Suprapubic skin (tissue), 4 donors: ENCODE data around the gene KAZN. TPM values are rescaled to one million over a fixed set of nuclear protein-coding genes. Genes with fewer than 3 reads are reported as not detected.

Source experiments
- DNase-seq, 2 donors: peaks; one replicate each; pipeline ENCODE4 v3.0.0-alpha.2; 2019; ENCODE audit warnings: low spot score in 2 of 2
- H3K27ac ChIP-seq: fragments of 200-600 bp; sonication (generic); one replicate; pipeline ENCODE4 v1.5.1; 2019
- H3K27me3 ChIP-seq: fragments of 200-600 bp; sonication (generic); one replicate; pipeline ENCODE4 v1.5.1; 2019
- H3K36me3 ChIP-seq: fragments of 200-600 bp; sonication (generic); one replicate; pipeline ENCODE4 v1.5.1; 2019
- H3K4me1 ChIP-seq: fragments of 200-600 bp; sonication (generic); one replicate; pipeline ENCODE4 v1.5.1; 2019
- H3K4me3 ChIP-seq: fragments of 200-600 bp; sonication (generic); one replicate; pipeline ENCODE4 v1.5.1; 2019; ENCODE audit warnings: mild to moderate bottlenecking
- H3K9me3 ChIP-seq: fragments of 200-600 bp; sonication (generic); one replicate; pipeline ENCODE4 v1.5.1; 2019
- CTCF ChIP-seq, 2 donors: fragments of 200-600 bp in 1 of 2; fragments of 450-650 bp in 1 of 2; sonication (generic) in 1 of 2; IDR thresholded peaks; one replicate each; pipeline ENCODE4 v1.5.1; 2016 to 2019; ENCODE audit warnings: antibody characterized with exemption in 2 of 2, mild to moderate bottlenecking in 1 of 2, moderate library complexity in 1 of 2
- EP300 ChIP-seq: sonication (generic); formaldehyde crosslinking; IDR thresholded peaks from one replicate; pipeline ENCODE4 v1.6.1; 2017; ENCODE audit warnings: antibody characterized with exemption
- POLR2A ChIP-seq, 2 donors: fragments of 450-650 bp; IDR thresholded peaks; one replicate each; pipeline ENCODE4 v1.6.1; 2017; ENCODE audit warnings: antibody characterized with exemption in 2 of 2, mild to moderate bottlenecking in 2 of 2, moderate library complexity in 2 of 2
- POLR2AphosphoS5 ChIP-seq, 3 donors: sonication (generic); formaldehyde crosslinking; IDR thresholded peaks; one replicate each; pipeline ENCODE4 v1.6.1; 2017; ENCODE audit warnings: antibody characterized with exemption in 3 of 3
- WGBS: methylation state at CpG from one replicate; pipeline ENCODE4 v1.1.5; 2018; 5-methylcytosine and 5-hydroxymethylcytosine counted together
- total RNA-seq, 4 donors: library from RNA; depleted of rRNA; stranded (reverse); fragments of >200 nt; gene quantifications; one replicate each; pipeline ENCODE4 v1.1.0, GENCODE V29; 2016

KAZN gene
- total RNA-seq, 4 donors from 2014 or later: 29.2 to 37.5 (median 31.7) TPM

- H3K27me3 ChIP-seq: no peaks in the 10 kb centered on the region
- no peaks in the 10 kb centered on the region for H3K9me3 ChIP-seq
- H3K27ac ChIP-seq: peak overlapping the region; percentile 14
- TF ChIP-seq POLR2A (IDR thresholded peaks at IDR 0.05) (no peak), POLR2AphosphoS5 (IDR thresholded peaks at IDR 0.05) (no peak), CTCF (IDR thresholded peaks at IDR 0.05) (no peak), EP300 (no peak)
- no peaks in the 10 kb centered on the region for H3K36me3 ChIP-seq
- no peak for DNase-seq
- H3K4me1 ChIP-seq: peaks cover 40% of the 10 kb centered on the region
- WGBS: 58% methylated on average over 8 of the region's 9 CpGs
- H3K4me3 ChIP-seq: no peak overlapping the region
Observed at GRCh38 chr1:14755518-14756252, 157.2 kb downstream of the KAZN start.

DNA sequence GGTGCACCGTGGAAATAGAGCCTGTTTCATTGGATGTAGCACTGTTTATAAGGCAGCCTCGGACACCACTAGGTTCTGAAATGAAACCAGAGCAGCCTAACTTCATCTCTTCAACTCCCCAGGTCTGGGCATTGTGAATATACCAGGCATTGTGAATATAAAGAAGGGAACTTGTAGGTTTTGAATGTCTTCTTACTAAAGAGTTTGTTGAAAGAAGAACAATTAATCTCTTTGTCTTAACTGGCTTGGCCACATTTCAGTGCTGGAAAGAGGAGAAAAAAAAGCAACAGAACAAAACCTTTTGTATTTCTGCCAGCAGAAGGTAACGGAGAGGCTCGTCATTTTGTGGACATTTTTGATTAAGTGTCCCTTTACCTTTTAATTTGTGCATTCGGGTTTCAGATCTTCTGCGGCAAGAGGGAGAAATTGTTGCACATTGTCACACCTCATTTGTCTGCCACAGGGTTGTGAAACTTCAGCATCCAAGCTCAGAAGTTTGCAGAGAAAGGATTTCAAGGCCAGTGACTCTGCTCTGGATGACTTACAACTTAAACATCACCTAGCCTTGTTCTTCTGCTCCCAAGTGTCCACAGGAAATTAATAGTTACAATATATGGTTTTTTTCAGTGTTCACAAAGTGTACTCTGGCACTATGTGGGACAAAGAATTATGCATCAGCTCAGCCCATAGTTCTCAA, 158.3 kb downstream of the KAZN start:
- Histone ChIP-seq H3K27ac (no peak overlapping the region), H3K9me3 (no peaks in the 10 kb centered on the region), H3K4me1 (peaks cover 40% of the 10 kb centered on the region), H3K27me3 (no peaks in the 10 kb centered on the region), H3K36me3 (no peaks in the 10 kb centered on the region), H3K4me3 (no peak overlapping the region)
- no peak for TF ChIP-seq POLR2AphosphoS5 (IDR thresholded peaks at IDR 0.05)
- TF ChIP-seq EP300: no peak
- no peak for TF ChIP-seq CTCF (IDR thresholded peaks at IDR 0.05)
- TF ChIP-seq POLR2A (IDR thresholded peaks at IDR 0.05): no peak
- no peak for DNase-seq
- 61% methylated on average over 6 of the region's 6 CpGs for WGBS

- 77% methylated on average over 2 of the region's 2 CpGs for WGBS
- Histone ChIP-seq H3K36me3 (no peaks in the 10 kb centered on the region), H3K27ac (no peak overlapping the region), H3K27me3 (no peaks in the 10 kb centered on the region), H3K9me3 (no peaks in the 10 kb centered on the region), H3K4me1 (peaks cover 40% of the 10 kb centered on the region), H3K4me3 (no peak overlapping the region)
- TF ChIP-seq EP300 (no peak), POLR2A (IDR thresholded peaks at IDR 0.05) (no peak), POLR2AphosphoS5 (IDR thresholded peaks at IDR 0.05) (no peak), CTCF (IDR thresholded peaks at IDR 0.05) (no peak)
- no peak for DNase-seq
Observed at GRCh38 chr1:14757286-14757625, 158.8 kb downstream of the KAZN start.

DNA sequence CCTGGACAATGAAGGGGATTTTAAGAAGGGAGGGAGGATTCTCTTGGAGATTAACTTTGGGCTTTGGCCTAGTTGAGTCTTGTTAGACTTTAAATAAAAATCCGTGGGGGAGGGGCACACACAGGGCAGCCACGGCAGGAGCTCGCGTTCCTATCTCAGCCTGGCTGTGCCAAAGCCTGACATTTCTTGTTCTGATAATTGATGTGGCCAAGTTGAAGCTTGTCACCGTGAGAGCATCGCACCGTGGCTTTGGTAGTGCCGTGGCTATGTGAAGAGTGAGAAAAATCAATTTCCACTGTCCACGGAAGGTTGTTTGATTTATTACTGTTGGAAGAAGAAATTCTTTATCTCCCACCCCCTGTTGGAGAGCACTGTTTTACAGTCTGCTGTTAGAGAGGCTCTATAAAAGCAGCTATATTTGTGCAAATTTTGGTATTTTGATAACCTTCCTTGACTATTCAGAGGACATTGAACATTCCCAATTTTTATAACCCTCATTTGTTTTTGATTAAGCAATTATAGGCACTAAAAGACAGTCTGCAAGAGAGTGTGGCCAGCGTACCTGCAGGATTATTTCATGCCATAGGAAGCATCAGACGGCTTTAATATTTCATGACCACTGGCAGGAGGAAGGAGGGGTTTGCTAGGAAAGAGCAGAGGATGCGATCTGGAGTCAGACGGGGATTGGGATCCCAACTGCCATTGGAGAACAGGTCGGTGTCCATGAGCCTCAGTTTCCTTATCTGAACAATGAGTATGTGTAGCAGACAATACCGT, 160.7 kb downstream of the KAZN start:
- Histone ChIP-seq H3K9me3 (no peaks in the 10 kb centered on the region), H3K36me3 (no peaks in the 10 kb centered on the region), H3K4me1 (peaks cover 40% of the 10 kb centered on the region), H3K27ac (no peak overlapping the region), H3K4me3 (no peak overlapping the region), H3K27me3 (no peaks in the 10 kb centered on the region)
- TF ChIP-seq POLR2A (IDR thresholded peaks at IDR 0.05) (no peak), CTCF (IDR thresholded peaks at IDR 0.05) (no peak), POLR2AphosphoS5 (IDR thresholded peaks at IDR 0.05) (no peak), EP300 (no peak)
- no peak for DNase-seq
- 48% methylated on average over 15 of the region's 15 CpGs for WGBS

GRCh38 chr1:14759843-14760242, 161.4 kb downstream of the KAZN start:
- Histone ChIP-seq H3K4me3 (no peak overlapping the region), H3K9me3 (no peaks in the 10 kb centered on the region), H3K27me3 (no peaks in the 10 kb centered on the region), H3K27ac (no peak overlapping the region), H3K4me1 (peaks cover 46% of the 10 kb centered on the region), H3K36me3 (no peaks in the 10 kb centered on the region)
- WGBS: 67% methylated on average over 7 of the region's 7 CpGs
- TF ChIP-seq POLR2AphosphoS5 (IDR thresholded peaks at IDR 0.05) (no peak), EP300 (no peak), POLR2A (IDR thresholded peaks at IDR 0.05) (no peak), CTCF (IDR thresholded peaks at IDR 0.05) (no peak)
- no peak for DNase-seq
